Glutamatergic neuron (in vitro differentiated cells): Measurements from ENCODE around the gene DEFB123. TPM values are rescaled to one million over a fixed set of nuclear protein-coding genes. Genes with fewer than 3 reads are reported as not detected.

Experiments used
- DNase-seq: peaks from one replicate; pipeline ENCODE4 v3.0.0; 2022
- H3K27ac Mint-ChIP-seq: one replicate; pipeline ENCODE4 v1.8.0; 2020; ENCODE audit warnings: mild to moderate bottlenecking, mixed read lengths, inconsistent platforms; ENCODE audit not compliant: unreplicated experiment
- H3K27me3 Mint-ChIP-seq: one replicate; pipeline ENCODE4 v1.8.0; 2020; ENCODE audit warnings: mild to moderate bottlenecking, moderate library complexity, mixed read lengths, inconsistent platforms; ENCODE audit not compliant: unreplicated experiment
- H3K36me3 Mint-ChIP-seq: one replicate; pipeline ENCODE4 v1.8.0; 2020; ENCODE audit warnings: mild to moderate bottlenecking, mixed read lengths, inconsistent platforms; ENCODE audit not compliant: unreplicated experiment
- H3K4me1 Mint-ChIP-seq: one replicate; pipeline ENCODE4 v1.8.0; 2020; ENCODE audit warnings: mild to moderate bottlenecking, low read depth, mixed read lengths, inconsistent platforms; ENCODE audit not compliant: unreplicated experiment
- H3K4me3 Mint-ChIP-seq: one replicate; pipeline ENCODE4 v1.8.0; 2020; ENCODE audit warnings: mild to moderate bottlenecking, mixed read lengths, inconsistent platforms; ENCODE audit not compliant: unreplicated experiment
- H3K9me3 Mint-ChIP-seq: one replicate; pipeline ENCODE4 v1.8.0; 2020; ENCODE audit warnings: mild to moderate bottlenecking, moderate library complexity, mixed read lengths, inconsistent platforms; ENCODE audit not compliant: unreplicated experiment
- CTCF ChIP-seq: fragments of 200-600 bp; sonication (generic); IDR thresholded peaks from one replicate; pipeline ENCODE4 v1.5.0; 2021; ENCODE audit not compliant: partially characterized antibody, unreplicated experiment
- total RNA-seq: library from RNA; stranded (reverse); fragmentation: NEBNext Ultra II Directional; extraction: Animal tissue kit (Norgen Biotek cat#: 25700); gene quantifications from one replicate; pipeline ENCODE4 v1.2.1, GENCODE V29; 2021; ENCODE audit not compliant: unreplicated experiment

Gene DEFB123
- total RNA-seq, 1 donor from 2014 or later: not detected

- H3K27me3 Mint-ChIP-seq: peaks cover 4% of the 10 kb centered on the region
- H3K9me3 Mint-ChIP-seq: peaks cover 3% of the 10 kb centered on the region
- DNase-seq: peak; percentile 53
- H3K27ac Mint-ChIP-seq: no peak overlapping the region
- H3K4me3 Mint-ChIP-seq: no peak overlapping the region
- H3K4me1 Mint-ChIP-seq: no peaks in the 10 kb centered on the region
- no peaks in the 10 kb centered on the region for H3K36me3 Mint-ChIP-seq
- TF ChIP-seq CTCF: no peak
Observed at GRCh38 chr20:31496761-31497295, 56.4 kb downstream of the DEFB123 start.

- Mint-ChIP-seq H3K4me1 (no peaks in the 10 kb centered on the region), H3K4me3 (no peak overlapping the region), H3K36me3 (no peaks in the 10 kb centered on the region), H3K9me3 (peaks cover 3% of the 10 kb centered on the region), H3K27me3 (peaks cover 4% of the 10 kb centered on the region), H3K27ac (no peak overlapping the region)
- no peak for TF ChIP-seq CTCF
- DNase-seq: no peak
Observed at GRCh38 chr20:31497838-31498540, 57.6 kb downstream of the DEFB123 start.

Other genes starting within 250 kb of the DEFB123 start
- 7.8 TPM for gene DEFB115, start 183.0 kb upstream of the DEFB123 start, total RNA-seq
- not detected for gene DEFB116, start 132.0 kb upstream of the DEFB123 start, total RNA-seq
- not detected for gene DEFB118, start 72.0 kb upstream of the DEFB123 start, total RNA-seq
- not detected for gene DEFB119, start 50.0 kb upstream of the DEFB123 start, total RNA-seq
- gene DEFB121, start 34.4 kb upstream of the DEFB123 start, total RNA-seq: not detected
- not detected for gene DEFB124, start 34.5 kb downstream of the DEFB123 start, total RNA-seq
- gene REM1, start 34.7 kb downstream of the DEFB123 start, total RNA-seq: 2.8 TPM
- gene HM13, start 73.8 kb downstream of the DEFB123 start, total RNA-seq: 320 TPM
- gene ID1, start 164.7 kb downstream of the DEFB123 start, total RNA-seq: 92.0 TPM
- gene COX4I2, start 197.3 kb downstream of the DEFB123 start, total RNA-seq: not detected